HepG2 (cell line): ENCODE results near the gene FDXR. TPM values are rescaled to one million over a fixed set of nuclear protein-coding genes. Genes with fewer than 3 reads are reported as not detected.

Experiments used
- ARHGAP35 ChIP-seq: sonication (generic); formaldehyde crosslinking; IDR thresholded peaks from 2 replicates; pipeline ENCODE4 v1.9.0; 2022; ENCODE audit warnings: mild to moderate bottlenecking, inconsistent platforms, moderate library complexity, missing genetic modification reagents, borderline replicate concordance
- CEBPG ChIP-seq: IDR thresholded peaks from 2 replicates; pipeline ENCODE4 v1.6.1; 2016
- ETV6 ChIP-seq: sonication (generic); formaldehyde crosslinking; conservative IDR thresholded peaks from 2 replicates; pipeline ENCODE4 v1.4.0; 2020; ENCODE audit warnings: missing genetic modification reagents
- HDAC6 ChIP-seq: fragments of 200-600 bp; sonication (generic); IDR thresholded peaks from 2 replicates; pipeline ENCODE4 v1.7.0; 2017; ENCODE audit warnings: mild to moderate bottlenecking, antibody characterized with exemption, low read length, low read depth
- MBD4 ChIP-seq: IDR thresholded peaks from 2 replicates; pipeline ENCODE4 v1.6.1; 2012; ENCODE audit warnings: low read length, inconsistent platforms, borderline replicate concordance
- NFATC3 ChIP-seq: sonication (generic); formaldehyde crosslinking; IDR thresholded peaks from 2 replicates; pipeline ENCODE4 v1.5.1; 2020; ENCODE audit warnings: mild to moderate bottlenecking, missing genetic modification reagents
- PRMT3 ChIP-seq: sonication (generic); formaldehyde crosslinking; IDR thresholded peaks from 2 replicates; pipeline ENCODE4 v1.8.1; 2022; ENCODE audit warnings: low read depth, mild to moderate bottlenecking, moderate library complexity, missing genetic modification reagents, borderline replicate concordance
- SIX1 ChIP-seq: sonication (generic); formaldehyde crosslinking; IDR thresholded peaks from 2 replicates; pipeline ENCODE4 v1.4.0; 2020; ENCODE audit warnings: missing genetic modification reagents, borderline replicate concordance
- SMAD9 ChIP-seq: sonication (generic); formaldehyde crosslinking; IDR thresholded peaks from 2 replicates; pipeline ENCODE4 v1.5.1; 2020; ENCODE audit warnings: mild to moderate bottlenecking, missing genetic modification reagents
- ZNF296 ChIP-seq: sonication (generic); formaldehyde crosslinking; conservative IDR thresholded peaks from 2 replicates; pipeline ENCODE4 v1.5.0; 2020; ENCODE audit warnings: mild to moderate bottlenecking, missing genetic modification reagents
- ZNF329 ChIP-seq: sonication (generic); formaldehyde crosslinking; IDR thresholded peaks from 2 replicates; pipeline ENCODE4 v1.9.0; 2021; ENCODE audit warnings: low read depth, mild to moderate bottlenecking, missing genetic modification reagents
- ZNF550 ChIP-seq: sonication (generic); formaldehyde crosslinking; IDR thresholded peaks from 2 replicates; pipeline ENCODE4 v1.4.0; 2020; ENCODE audit warnings: mild to moderate bottlenecking, missing genetic modification reagents, borderline replicate concordance
- ZNF768 ChIP-seq: sonication (generic); formaldehyde crosslinking; IDR thresholded peaks from 2 replicates; pipeline ENCODE4 v1.4.0; 2020; ENCODE audit warnings: missing genetic modification reagents
- ZSCAN9 ChIP-seq: IDR thresholded peaks from 2 replicates; pipeline ENCODE4 v1.6.1; 2016; ENCODE audit warnings: borderline replicate concordance
- polyA plus RNA-seq, 8 experiments: library from polyadenylated mRNA; depleted of rRNA in 3 of 8; stranded (reverse) in 7 of 8; unstranded in 1 of 8; fragments of >200 nt; fragmentation: Illumina TruSeq in 4 of 8; extraction: Trizol in 4 of 8; gene quantifications; 2 replicates each; pipeline versions ENCODE4 v1.2.1 to v1.2.3, GENCODE V29; 2011 to 2016; ENCODE audit warnings: low read depth in 4 of 8, missing spikeins in 1 of 8, mixed read lengths in 1 of 8; ENCODE audit not compliant: insufficient read depth in 1 of 8
- total RNA-seq, 5 experiments: library from RNA; depleted of rRNA; stranded (reverse); fragments of >200 nt; fragmentation: Illumina TruSeq; extraction: Trizol; gene quantifications; 2 replicates each; pipeline ENCODE4 v1.2.3, GENCODE V29; 2016; ENCODE audit warnings: low read depth in 1 of 5
- TF ChIP-seq, protein P1 (sequence below): sonication (generic); formaldehyde crosslinking; IDR thresholded peaks from 2 replicates; pipeline ENCODE4 v1.4.0; 2020; ENCODE audit warnings: mild to moderate bottlenecking, missing genetic modification reagents
- TF ChIP-seq, protein P2 (sequence below): IDR thresholded peaks from 2 replicates; pipeline ENCODE4 v1.6.1; 2016; ENCODE audit warnings: missing biosample characterization, missing genetic modification reagents, low read depth
- TF ChIP-seq, protein P3 (sequence below): sonication (generic); formaldehyde crosslinking; IDR thresholded peaks from 2 replicates; pipeline ENCODE4 v1.5.0; 2020; ENCODE audit warnings: mild to moderate bottlenecking, missing genetic modification reagents
- TF ChIP-seq, protein P4 (sequence below): sonication (generic); formaldehyde crosslinking; IDR thresholded peaks from 2 replicates; pipeline ENCODE4 v1.4.0; 2020; ENCODE audit warnings: missing genetic modification reagents
- TF ChIP-seq, protein P5 (sequence below): sonication (generic); formaldehyde crosslinking; IDR thresholded peaks from 2 replicates; pipeline ENCODE4 v1.8.0; 2022; ENCODE audit warnings: missing genetic modification reagents, mild to moderate bottlenecking, borderline replicate concordance
- TF ChIP-seq, protein P6 (sequence below): sonication (generic); formaldehyde crosslinking; IDR thresholded peaks from 2 replicates; pipeline ENCODE4 v1.5.0; 2020; ENCODE audit warnings: missing genetic modification reagents

FDXR gene
- total and polyA plus RNA-seq, 2 of the 13 experiments (the other 11 are each of a cell fraction or from before 2014, with no cell fraction given): 23.4 to 116 TPM

DNA sequence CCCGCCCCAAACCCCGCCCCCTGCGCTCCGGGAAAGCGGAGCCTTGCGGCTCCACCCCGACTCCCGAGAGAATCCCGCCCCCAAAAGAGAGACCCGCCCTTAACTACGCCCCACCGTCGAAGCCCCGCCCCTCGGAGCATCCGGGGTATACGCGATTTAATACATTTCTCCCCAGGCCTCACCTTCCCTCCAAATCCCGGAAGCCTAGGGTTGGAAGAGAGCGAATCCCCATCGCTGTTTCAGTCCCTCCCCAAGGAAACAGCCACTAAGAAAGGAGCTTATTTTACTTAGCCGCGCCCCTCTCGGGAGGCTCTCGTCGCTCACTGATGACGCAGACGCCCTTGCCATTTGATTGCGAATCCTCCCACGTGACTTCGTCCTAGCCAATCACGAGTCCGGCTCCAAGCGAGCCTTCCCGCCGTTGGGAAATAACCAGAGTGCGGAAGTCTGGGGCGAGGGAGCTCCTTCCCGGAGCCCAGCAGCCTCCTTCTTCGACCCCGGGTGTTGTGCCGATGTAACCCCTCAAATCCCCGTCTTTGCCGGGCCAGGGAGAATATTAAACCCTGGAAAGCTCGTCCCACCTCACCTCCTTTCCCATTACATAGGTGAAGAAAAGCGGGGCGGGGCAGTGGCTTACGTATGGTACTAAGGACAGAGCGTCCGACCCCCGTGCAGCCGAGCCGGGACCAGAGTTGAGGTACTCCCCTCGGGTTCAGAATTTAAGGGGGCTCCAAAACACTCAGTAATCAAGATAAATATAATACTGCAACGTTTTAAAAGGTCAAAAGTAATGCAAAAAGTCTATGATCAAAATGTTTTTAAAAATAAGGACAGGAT lies 461 bp upstream of the FDXR start (continued):
- TF ChIP-seq, protein P1, sequence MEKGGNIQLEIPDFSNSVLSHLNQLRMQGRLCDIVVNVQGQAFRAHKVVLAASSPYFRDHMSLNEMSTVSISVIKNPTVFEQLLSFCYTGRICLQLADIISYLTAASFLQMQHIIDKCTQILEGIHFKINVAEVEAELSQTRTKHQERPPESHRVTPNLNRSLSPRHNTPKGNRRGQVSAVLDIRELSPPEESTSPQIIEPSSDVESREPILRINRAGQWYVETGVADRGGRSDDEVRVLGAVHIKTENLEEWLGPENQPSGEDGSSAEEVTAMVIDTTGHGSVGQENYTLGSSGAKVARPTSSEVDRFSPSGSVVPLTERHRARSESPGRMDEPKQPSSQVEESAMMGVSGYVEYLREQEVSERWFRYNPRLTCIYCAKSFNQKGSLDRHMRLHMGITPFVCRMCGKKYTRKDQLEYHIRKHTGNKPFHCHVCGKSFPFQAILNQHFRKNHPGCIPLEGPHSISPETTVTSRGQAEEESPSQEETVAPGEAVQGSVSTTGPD (CRISPR knock-in tag): no peak
- no peak for TF ChIP-seq SIX1
- no peak for TF ChIP-seq PRMT3
- TF ChIP-seq, protein P2, sequence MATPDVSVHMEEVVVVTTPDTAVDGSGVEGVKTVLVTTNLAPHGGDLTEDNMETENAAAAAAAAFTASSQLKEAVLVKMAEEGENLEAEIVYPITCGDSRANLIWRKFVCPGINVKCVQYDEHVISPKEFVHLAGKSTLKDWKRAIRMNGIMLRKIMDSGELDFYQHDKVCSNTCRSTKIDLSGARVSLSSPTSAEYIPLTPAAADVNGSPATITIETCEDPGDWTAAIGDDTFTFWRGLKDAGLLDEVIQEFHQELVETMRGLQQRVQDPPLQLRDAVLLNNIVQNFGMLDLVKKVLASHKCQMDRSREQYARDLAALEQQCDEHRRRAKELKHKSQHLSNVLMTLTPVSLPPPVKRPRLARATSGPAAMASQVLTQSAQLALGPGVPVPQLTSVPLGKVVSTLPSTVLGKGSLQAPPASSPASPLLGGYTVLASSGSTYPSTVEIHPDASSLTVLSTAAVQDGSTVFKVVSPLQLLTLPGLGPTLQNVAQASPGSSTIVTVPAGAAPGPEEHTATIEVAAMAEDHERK (CRISPR knock-in tag): 0 out of 2 replicates have a peak, but pooled peaks have one; percentile 38
- TF ChIP-seq, protein P3, sequence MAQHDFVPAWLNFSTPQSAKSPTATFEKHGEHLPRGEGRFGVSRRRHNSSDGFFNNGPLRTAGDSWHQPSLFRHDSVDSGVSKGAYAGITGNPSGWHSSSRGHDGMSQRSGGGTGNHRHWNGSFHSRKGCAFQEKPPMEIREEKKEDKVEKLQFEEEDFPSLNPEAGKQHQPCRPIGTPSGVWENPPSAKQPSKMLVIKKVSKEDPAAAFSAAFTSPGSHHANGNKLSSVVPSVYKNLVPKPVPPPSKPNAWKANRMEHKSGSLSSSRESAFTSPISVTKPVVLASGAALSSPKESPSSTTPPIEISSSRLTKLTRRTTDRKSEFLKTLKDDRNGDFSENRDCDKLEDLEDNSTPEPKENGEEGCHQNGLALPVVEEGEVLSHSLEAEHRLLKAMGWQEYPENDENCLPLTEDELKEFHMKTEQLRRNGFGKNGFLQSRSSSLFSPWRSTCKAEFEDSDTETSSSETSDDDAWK (CRISPR knock-in tag): no peak
- TF ChIP-seq ARHGAP35 (CRISPR knock-in tag): no peak; the same call in 1 of the 2 replicates
- TF ChIP-seq SMAD9 (CRISPR knock-in tag): no peak
- TF ChIP-seq, protein P4, sequence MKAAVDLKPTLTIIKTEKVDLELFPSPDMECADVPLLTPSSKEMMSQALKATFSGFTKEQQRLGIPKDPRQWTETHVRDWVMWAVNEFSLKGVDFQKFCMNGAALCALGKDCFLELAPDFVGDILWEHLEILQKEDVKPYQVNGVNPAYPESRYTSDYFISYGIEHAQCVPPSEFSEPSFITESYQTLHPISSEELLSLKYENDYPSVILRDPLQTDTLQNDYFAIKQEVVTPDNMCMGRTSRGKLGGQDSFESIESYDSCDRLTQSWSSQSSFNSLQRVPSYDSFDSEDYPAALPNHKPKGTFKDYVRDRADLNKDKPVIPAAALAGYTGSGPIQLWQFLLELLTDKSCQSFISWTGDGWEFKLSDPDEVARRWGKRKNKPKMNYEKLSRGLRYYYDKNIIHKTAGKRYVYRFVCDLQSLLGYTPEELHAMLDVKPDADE: no peak
- TF ChIP-seq ZNF550 (CRISPR knock-in tag): no peak
- TF ChIP-seq ETV6 (CRISPR knock-in tag): peak; percentile 82
- TF ChIP-seq, protein P5, sequence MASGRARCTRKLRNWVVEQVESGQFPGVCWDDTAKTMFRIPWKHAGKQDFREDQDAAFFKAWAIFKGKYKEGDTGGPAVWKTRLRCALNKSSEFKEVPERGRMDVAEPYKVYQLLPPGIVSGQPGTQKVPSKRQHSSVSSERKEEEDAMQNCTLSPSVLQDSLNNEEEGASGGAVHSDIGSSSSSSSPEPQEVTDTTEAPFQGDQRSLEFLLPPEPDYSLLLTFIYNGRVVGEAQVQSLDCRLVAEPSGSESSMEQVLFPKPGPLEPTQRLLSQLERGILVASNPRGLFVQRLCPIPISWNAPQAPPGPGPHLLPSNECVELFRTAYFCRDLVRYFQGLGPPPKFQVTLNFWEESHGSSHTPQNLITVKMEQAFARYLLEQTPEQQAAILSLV: peak; percentile 61; the same call in 1 of the 2 replicates
- no peak; the same call in 1 of the 2 replicates for TF ChIP-seq ZSCAN9
- TF ChIP-seq, protein P6, sequence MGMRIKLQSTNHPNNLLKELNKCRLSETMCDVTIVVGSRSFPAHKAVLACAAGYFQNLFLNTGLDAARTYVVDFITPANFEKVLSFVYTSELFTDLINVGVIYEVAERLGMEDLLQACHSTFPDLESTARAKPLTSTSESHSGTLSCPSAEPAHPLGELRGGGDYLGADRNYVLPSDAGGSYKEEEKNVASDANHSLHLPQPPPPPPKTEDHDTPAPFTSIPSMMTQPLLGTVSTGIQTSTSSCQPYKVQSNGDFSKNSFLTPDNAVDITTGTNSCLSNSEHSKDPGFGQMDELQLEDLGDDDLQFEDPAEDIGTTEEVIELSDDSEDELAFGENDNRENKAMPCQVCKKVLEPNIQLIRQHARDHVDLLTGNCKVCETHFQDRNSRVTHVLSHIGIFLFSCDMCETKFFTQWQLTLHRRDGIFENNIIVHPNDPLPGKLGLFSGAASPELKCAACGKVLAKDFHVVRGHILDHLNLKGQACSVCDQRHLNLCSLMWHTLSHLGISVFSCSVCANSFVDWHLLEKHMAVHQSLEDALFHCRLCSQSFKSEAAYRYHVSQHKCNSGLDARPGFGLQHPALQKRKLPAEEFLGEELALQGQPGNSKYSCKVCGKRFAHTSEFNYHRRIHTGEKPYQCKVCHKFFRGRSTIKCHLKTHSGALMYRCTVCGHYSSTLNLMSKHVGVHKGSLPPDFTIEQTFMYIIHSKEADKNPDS (CRISPR knock-in tag): no peak
- TF ChIP-seq ZNF296 (CRISPR knock-in tag): no peak
- TF ChIP-seq MBD4: no peak
- peak; percentile 92 for TF ChIP-seq CEBPG
- TF ChIP-seq ZNF768 (CRISPR knock-in tag): peak; percentile 34; the same call in 1 of the 2 replicates
- no peak for TF ChIP-seq ZNF329 (CRISPR knock-in tag)
- no peak for TF ChIP-seq NFATC3
- TF ChIP-seq HDAC6: no peak
